B cell (primary cell): ENCODE measurements around the gene PCDHB13. TPM values are rescaled to one million over a fixed set of nuclear protein-coding genes. Genes with fewer than 3 reads are reported as not detected.

Experiments used
- ATAC-seq: fragments of 200-7000 bp; cut with Tn5 transposase; one replicate; pipeline ENCODE4 v1.10.0; 2021; ENCODE audit warnings: low read depth, mild to moderate bottlenecking, moderate number of reproducible peaks, moderate library complexity
- CTCF ChIA-PET: fragments of 350-600 bp; sonication (Branson Sonifier 250); formaldehyde crosslinking; loops from one replicate; lab custom pipeline; 2021; ENCODE audit warnings: antibody characterized with exemption, inconsistent platforms; lab: Charles Lee
- POLR2A ChIA-PET: fragments of 350-600 bp; sonication (Branson Sonifier 250); formaldehyde crosslinking; loops from one replicate; lab custom pipeline; 2021; ENCODE audit warnings: antibody characterized with exemption; lab: Charles Lee
- DNase-seq: peaks from one replicate; pipeline ENCODE4 v3.0.0; 2013
- H2AFZ ChIP-seq: 2 replicates; pipeline ENCODE4 v1.6.1; 2012; ENCODE audit warnings: mild to moderate bottlenecking, low read depth, low read length; ENCODE audit not compliant: insufficient read depth, poor library complexity, severe bottlenecking
- H3K27ac ChIP-seq, 2 donors: 1 replicate in 1 of 2; 2 replicates in 1 of 2; pipeline ENCODE4 v1.5.1; 2012 to 2013; ENCODE audit warnings: low read length in 2 of 2, mild to moderate bottlenecking in 2 of 2, moderate library complexity in 1 of 2
- H3K27me3 ChIP-seq, 4 experiments: fragments of 200-600 bp in 1 of 4; sonication (generic) in 1 of 4; replicated peaks in 1 of 4; 1 replicate in 2 of 4; 2 replicates in 2 of 4; pipeline versions ENCODE4 v1.6.1 to v1.7.0; 2013 to 2016; ENCODE audit warnings: low read length in 3 of 4, mild to moderate bottlenecking in 2 of 4, mixed read lengths in 1 of 4, moderate library complexity in 1 of 4; ENCODE audit not compliant: insufficient read depth in 4 of 4, control insufficient read depth in 3 of 4; ENCODE audit errors: control extremely low read depth in 1 of 4
- H3K36me3 ChIP-seq, 2 experiments: replicated peaks in 1 of 2; 1 replicate in 1 of 2; 2 replicates in 1 of 2; pipeline versions ENCODE4 v1.6.1 to v1.7.1; 2013; ENCODE audit warnings: low read length in 1 of 2; ENCODE audit not compliant: insufficient read depth in 2 of 2, control insufficient read depth in 1 of 2; ENCODE audit errors: control extremely low read depth in 1 of 2, extremely low read depth in 1 of 2
- H3K4me1 ChIP-seq, 2 donors: fragments of 200-600 bp in 1 of 2; sonication (generic) in 1 of 2; 1 replicate in 1 of 2; 2 replicates in 1 of 2; pipeline versions ENCODE4 v1.5.1 to v1.6.1; 2013 to 2017; ENCODE audit warnings: low read length in 2 of 2; ENCODE audit not compliant: control insufficient read depth in 2 of 2, insufficient read depth in 2 of 2
- H3K4me2 ChIP-seq: replicated peaks from 2 replicates; pipeline ENCODE3; 2012; ENCODE audit warnings: mild to moderate bottlenecking, low read depth, low read length; ENCODE audit not compliant: poor library complexity, severe bottlenecking
- H3K4me3 ChIP-seq, 5 experiments: fragments of 200-600 bp in 1 of 5; sonication (generic) in 1 of 5; 1 replicate in 3 of 5; 2 replicates in 2 of 5; pipeline versions ENCODE4 v1.5.1 to v1.7.0; 2011 to 2016; ENCODE audit warnings: low read length in 4 of 5, mild to moderate bottlenecking in 4 of 5, low read depth in 2 of 5, control low read depth in 1 of 5, moderate library complexity in 1 of 5; ENCODE audit not compliant: insufficient read depth in 1 of 5; ENCODE audit errors: control extremely low read depth in 1 of 5, extremely low read depth in 1 of 5
- H3K79me2 ChIP-seq: fragments of 200-600 bp; sonication (generic); one replicate; pipeline ENCODE4 v1.6.0; 2016; ENCODE audit warnings: low read length; ENCODE audit not compliant: control insufficient read depth, insufficient read depth
- H3K9ac ChIP-seq: fragments of 200-600 bp; sonication (generic); 2 replicates; pipeline ENCODE4 v1.6.1; 2017; ENCODE audit warnings: mild to moderate bottlenecking, low read length, moderate library complexity
- H3K9me3 ChIP-seq, 3 donors: one replicate each; pipeline versions ENCODE4 v1.6.1 to v1.7.1; 2013; ENCODE audit warnings: low read length in 2 of 3; ENCODE audit not compliant: control insufficient read depth in 2 of 3, insufficient read depth in 1 of 3; ENCODE audit errors: control extremely low read depth in 1 of 3
- H4K20me1 ChIP-seq: 2 replicates; pipeline ENCODE4 v1.6.0; 2012; ENCODE audit warnings: mild to moderate bottlenecking, low read length; ENCODE audit not compliant: insufficient read depth, control insufficient read depth, poor library complexity, severe bottlenecking
- H3K27ac Mint-ChIP-seq: one replicate; pipeline ENCODE4 v1.8.0; 2021; ENCODE audit warnings: mixed read lengths
- H3K27me3 Mint-ChIP-seq: one replicate; pipeline ENCODE4 v1.8.0; 2021; ENCODE audit warnings: mixed read lengths
- H3K4me1 Mint-ChIP-seq: one replicate; pipeline ENCODE4 v1.8.0; 2021; ENCODE audit warnings: mixed read lengths
- H3K4me3 Mint-ChIP-seq: one replicate; pipeline ENCODE4 v1.8.0; 2021; ENCODE audit warnings: mixed read lengths
- H3K9me3 Mint-ChIP-seq: one replicate; pipeline ENCODE4 v1.8.0; 2022; ENCODE audit warnings: mixed read lengths; ENCODE audit not compliant: insufficient read depth
- EZH2 ChIP-seq: IDR thresholded peaks from 2 replicates; pipeline ENCODE4 v1.6.1; 2012; ENCODE audit warnings: borderline replicate concordance, low read depth, mild to moderate bottlenecking, moderate library complexity, low read length; ENCODE audit not compliant: insufficient read depth, poor library complexity, severe bottlenecking
- WGBS: methylation state at CpG from one replicate; pipeline ENCODE4 v1.1.5; 2013; ENCODE audit warnings: missing lambda C conversion rate; ENCODE audit not compliant: insufficient coverage; 5-methylcytosine and 5-hydroxymethylcytosine counted together
- intact Hi-C: fragments of 100-400 bp; cut with micrococcal nuclease; formaldehyde crosslinking; loops from one replicate; pipeline ENCODE4 v1.10.0; 2022
- polyA plus RNA-seq: library from polyadenylated mRNA; depleted of rRNA; stranded (reverse); fragments of >200 nt; gene quantifications from 2 replicates; pipeline ENCODE4 v1.2.3, GENCODE V29; 2012
- total RNA-seq, 2 donors: library from RNA; stranded (reverse); fragments of 120-200 nt in 1 of 2; gene quantifications; 1 replicate in 1 of 2; 2 replicates in 1 of 2; pipeline versions ENCODE4 v1.2.3 to v1.2.4, GENCODE V29; 2013 to 2022
- TF ChIP-seq, protein P1 (sequence below): fragments of 200-600 bp; IDR thresholded peaks from one replicate; pipeline ENCODE4 v1.8.0; 2022; ENCODE audit warnings: antibody characterized with exemption, mild to moderate bottlenecking

Gene PCDHB13
- total and polyA plus RNA-seq, 2 donors (not counting 1 experiment from before 2014, with no cell fraction given): not detected

DNA sequence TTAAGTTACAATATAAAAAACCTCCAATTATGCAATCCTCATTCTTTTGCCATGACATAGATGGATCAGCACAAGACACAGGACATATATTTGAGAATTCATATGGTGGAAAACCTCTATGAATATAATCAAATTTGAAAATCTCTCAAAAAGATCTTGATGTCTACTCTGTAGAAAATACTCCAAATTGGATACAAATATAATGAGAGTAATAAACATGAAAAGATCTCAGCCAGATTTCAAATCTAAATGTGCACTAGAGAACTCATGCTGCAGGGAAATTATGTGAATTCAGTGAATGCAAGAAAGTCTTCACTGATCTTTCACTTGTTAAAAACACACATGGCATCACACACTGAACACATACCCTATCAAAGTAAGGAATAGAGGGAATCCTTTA is 45.2 kb downstream of the PCDHB13 start:
- Mint-ChIP-seq H3K4me1 (no peaks in the 10 kb centered on the region), H3K9me3 (peaks cover 35% of the 10 kb centered on the region), H3K27me3 (no peaks in the 10 kb centered on the region), H3K4me3 (no peak overlapping the region), H3K27ac (no peak overlapping the region)
- no peak overlapping the region for H3K4me2 ChIP-seq
- no peaks in the 10 kb centered on the region for H3K27me3 ChIP-seq
- no peak overlapping the region for H3K27ac ChIP-seq
- no peaks in the 10 kb centered on the region for H3K79me2 ChIP-seq
- no peak overlapping the region for H3K4me3 ChIP-seq
- ATAC-seq (no peak), DNase-seq (no peak)
- H2AFZ ChIP-seq: no peak overlapping the region
- POLR2A ChIA-PET: no interaction called here
- no peaks in the 10 kb centered on the region for H3K36me3 ChIP-seq
- H4K20me1 ChIP-seq: no peaks in the 10 kb centered on the region
- intact Hi-C loops: no loop called here
- TF ChIP-seq, protein P1, sequence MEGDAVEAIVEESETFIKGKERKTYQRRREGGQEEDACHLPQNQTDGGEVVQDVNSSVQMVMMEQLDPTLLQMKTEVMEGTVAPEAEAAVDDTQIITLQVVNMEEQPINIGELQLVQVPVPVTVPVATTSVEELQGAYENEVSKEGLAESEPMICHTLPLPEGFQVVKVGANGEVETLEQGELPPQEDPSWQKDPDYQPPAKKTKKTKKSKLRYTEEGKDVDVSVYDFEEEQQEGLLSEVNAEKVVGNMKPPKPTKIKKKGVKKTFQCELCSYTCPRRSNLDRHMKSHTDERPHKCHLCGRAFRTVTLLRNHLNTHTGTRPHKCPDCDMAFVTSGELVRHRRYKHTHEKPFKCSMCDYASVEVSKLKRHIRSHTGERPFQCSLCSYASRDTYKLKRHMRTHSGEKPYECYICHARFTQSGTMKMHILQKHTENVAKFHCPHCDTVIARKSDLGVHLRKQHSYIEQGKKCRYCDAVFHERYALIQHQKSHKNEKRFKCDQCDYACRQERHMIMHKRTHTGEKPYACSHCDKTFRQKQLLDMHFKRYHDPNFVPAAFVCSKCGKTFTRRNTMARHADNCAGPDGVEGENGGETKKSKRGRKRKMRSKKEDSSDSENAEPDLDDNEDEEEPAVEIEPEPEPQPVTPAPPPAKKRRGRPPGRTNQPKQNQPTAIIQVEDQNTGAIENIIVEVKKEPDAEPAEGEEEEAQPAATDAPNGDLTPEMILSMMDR: no peak
- TF ChIP-seq EZH2: no peak
- peaks cover 26 to 90% (median 40%) of the 10 kb centered on the region in 3 donors for H3K9me3 ChIP-seq
- H3K9ac ChIP-seq: no peak overlapping the region
- CTCF ChIA-PET: no interaction called here
- no peaks in the 10 kb centered on the region for H3K4me1 ChIP-seq

DNA sequence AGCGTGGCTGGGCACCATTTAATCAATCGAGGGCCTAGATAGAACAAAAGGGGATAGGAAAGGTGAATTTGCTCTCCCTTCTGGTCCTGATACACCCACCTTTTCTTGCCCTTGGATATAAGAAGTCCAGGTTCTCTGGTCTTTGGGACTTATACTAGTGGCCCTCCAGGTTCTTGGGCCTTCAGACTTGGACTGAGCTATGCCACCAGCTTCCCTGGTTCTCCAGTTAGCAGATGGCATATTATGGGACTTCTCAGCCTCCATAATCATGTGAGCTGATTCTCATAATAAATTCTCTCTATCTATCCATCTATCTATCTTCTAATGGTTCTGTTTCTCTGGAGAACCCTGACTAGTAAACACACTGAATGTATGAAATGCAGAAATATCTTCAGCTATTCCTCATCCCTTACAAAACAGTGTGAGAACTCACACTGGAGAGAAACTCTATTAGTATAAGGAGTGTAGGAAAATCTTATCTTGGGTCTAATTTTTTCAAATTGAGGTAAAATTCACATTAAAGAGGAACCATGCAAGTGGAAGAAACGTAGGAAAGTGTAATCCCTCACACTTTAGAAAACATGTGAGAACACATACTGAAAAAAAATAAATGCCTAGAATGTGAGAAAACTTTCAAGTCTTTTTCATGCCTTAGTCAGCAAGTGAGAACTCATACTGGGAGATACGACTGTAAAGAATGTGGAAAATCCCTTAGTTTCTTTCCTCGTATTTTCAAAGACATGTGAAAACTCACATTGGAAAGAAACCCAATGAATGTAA is 46.9 kb downstream of the PCDHB13 start:
- H3K9me3 Mint-ChIP-seq: peaks cover 32% of the 10 kb centered on the region
- CTCF ChIA-PET: interaction anchor here (0.6 kb wide), 1 partner anchor 60 kb away, joined by 3 read pairs; the partner anchor contains the start of gene TAF7
- Histone ChIP-seq H3K9ac (no peak overlapping the region), H3K79me2 (no peaks in the 10 kb centered on the region), H3K4me2 (no peak overlapping the region), H3K36me3 (no peaks in the 10 kb centered on the region), H3K27me3 (no peaks in the 10 kb centered on the region), H2AFZ (no peak overlapping the region), H3K27ac (no peak overlapping the region), H4K20me1 (no peaks in the 10 kb centered on the region), H3K4me1 (no peaks in the 10 kb centered on the region), H3K9me3 (peaks cover 20 to 89% (median 47%) of the 10 kb centered on the region in 3 donors), H3K4me3 (no peak overlapping the region)
- H3K4me1 Mint-ChIP-seq: no peaks in the 10 kb centered on the region
- no peak overlapping the region for H3K4me3 Mint-ChIP-seq
- no CpG with 5 or more reads among the region's 5 CpGs for WGBS
- TF ChIP-seq, protein P1: no peak
- intact Hi-C loops: no loop called here
- POLR2A ChIA-PET: no interaction called here
- ATAC-seq: no peak
- H3K27ac Mint-ChIP-seq: no peak overlapping the region
- no peaks in the 10 kb centered on the region for H3K27me3 Mint-ChIP-seq
- DNase-seq: no peak
